Testis (tissue), 2 donors: ENCODE results near the gene HERC5.

Source experiments
- CTCF ChIP-seq, 3 experiments: fragments of 450-650 bp in 2 of 3; fragments of 200-600 bp in 1 of 3; sonication (generic) in 1 of 3; IDR thresholded peaks; one replicate each; pipeline ENCODE4 v1.5.1; 2016 to 2019; ENCODE audit warnings: antibody characterized with exemption in 3 of 3, mild to moderate bottlenecking in 2 of 3, moderate library complexity in 1 of 3
- POLR2A ChIP-seq: fragments of 450-650 bp; IDR thresholded peaks from one replicate; pipeline ENCODE4 v1.6.1; 2017; ENCODE audit warnings: antibody characterized with exemption, mild to moderate bottlenecking, moderate library complexity

- TF ChIP-seq CTCF (IDR thresholded peaks at IDR 0.05) = no peak
- no peak for TF ChIP-seq POLR2A
These were observed 9.4 kb upstream of the HERC5 start for GRCh38 chr4:88447371-88448095.
